ENCODE measurements around the gene AKAP13.

GRCh38 chr15:85688711-85689110, 308.3 kb downstream of the AKAP13 start:
- TF ChIP-seq NFRKB (IDR thresholded peaks at IDR 0.05) (no peak), FOXM1 (IDR thresholded peaks at IDR 0.05; ENCODE audit: borderline replicate concordance) (no peak), TARDBP (IDR thresholded peaks at IDR 0.05) (no peak), ZNF384 (IDR thresholded peaks at IDR 0.05) (no peak), SP1 (IDR thresholded peaks at IDR 0.05) (no peak), L3MBTL2 (conservative IDR thresholded peaks at IDR 0.05) (no peak), FOXA1 (IDR thresholded peaks at IDR 0.05) (no peak), BHLHE40 (IDR thresholded peaks at IDR 0.05; ENCODE audit: borderline replicate concordance) (no peak), ELF4 (IDR thresholded peaks at IDR 0.05) (no peak)

Data from HEK293T (cell line).